GM23338 (cell line): ENCODE data around the gene ZNF335. TPM values are rescaled to one million over a fixed set of nuclear protein-coding genes. Genes with fewer than 3 reads are reported as not detected.

Experiments used
- ATAC-seq: fragments of 200-7000 bp; cut with Tn5 transposase; 3 replicates; pipeline ENCODE4 v1.9.1; 2020
- DNase-seq: peaks from one replicate; pipeline ENCODE4 v3.0.0-alpha.2; 2015; ENCODE audit warnings: low spot score
- H2AFZ ChIP-seq: fragments of 200-600 bp; sonication (generic); 2 replicates; pipeline ENCODE4 v1.8.0; 2016; ENCODE audit warnings: antibody characterized with exemption, mild to moderate bottlenecking, moderate library complexity
- H3F3A ChIP-seq: fragments of 200-600 bp; sonication (generic); replicated peaks from 2 replicates; pipeline ENCODE4 v1.8.0; 2017; ENCODE audit warnings: antibody characterized with exemption, mixed run types, low read depth
- H3K27ac ChIP-seq: fragments of 200-600 bp; sonication (generic); 2 replicates; pipeline ENCODE4 v1.6.1; 2016; ENCODE audit warnings: low read depth
- H3K27me3 ChIP-seq: fragments of 200-600 bp; sonication (generic); 2 replicates; pipeline ENCODE4 v1.8.0; 2016; ENCODE audit warnings: mild to moderate bottlenecking, mixed run types, moderate library complexity; ENCODE audit not compliant: insufficient read depth
- H3K36me3 ChIP-seq: fragments of 200-600 bp; sonication (generic); 2 replicates; pipeline ENCODE4 v1.8.0; 2016; ENCODE audit warnings: mild to moderate bottlenecking; ENCODE audit not compliant: insufficient read depth
- H3K4me1 ChIP-seq: fragments of 200-600 bp; sonication (generic); 2 replicates; pipeline ENCODE4 v1.8.0; 2016; ENCODE audit warnings: mild to moderate bottlenecking, moderate library complexity; ENCODE audit not compliant: insufficient read depth
- H3K4me2 ChIP-seq: fragments of 200-600 bp; sonication (generic); 2 replicates; pipeline ENCODE4 v1.7.1; 2017; ENCODE audit warnings: mixed run types
- H3K4me3 ChIP-seq: fragments of 200-600 bp; sonication (generic); 2 replicates; pipeline ENCODE4 v1.6.1; 2016; ENCODE audit warnings: mixed run types
- H3K79me2 ChIP-seq: fragments of 200-600 bp; sonication (generic); replicated peaks from 2 replicates; pipeline ENCODE4 v1.8.0; 2017; ENCODE audit warnings: mild to moderate bottlenecking; ENCODE audit not compliant: insufficient read depth
- H3K9me2 ChIP-seq: fragments of 200-600 bp; sonication (generic); 2 replicates; pipeline ENCODE4 v1.8.0; 2017; ENCODE audit not compliant: insufficient read depth
- H4K20me1 ChIP-seq: fragments of 200-600 bp; sonication (generic); replicated peaks from 2 replicates; pipeline ENCODE4 v1.8.0; 2017; ENCODE audit warnings: mild to moderate bottlenecking; ENCODE audit not compliant: insufficient read depth
- H3K27ac Mint-ChIP-seq: 2 replicates; pipeline ENCODE4 v1.8.0; 2020; ENCODE audit warnings: inconsistent platforms, mild to moderate bottlenecking, moderate library complexity, mixed read lengths
- H3K27me3 Mint-ChIP-seq: 3 replicates; pipeline ENCODE4 v1.8.0; 2022; ENCODE audit warnings: low read depth, mild to moderate bottlenecking, moderate library complexity, mixed read lengths, inconsistent platforms; ENCODE audit not compliant: insufficient read depth, poor library complexity
- H3K36me3 Mint-ChIP-seq: 3 replicates; pipeline ENCODE4 v1.8.0; 2021; ENCODE audit warnings: low read depth, mild to moderate bottlenecking, inconsistent platforms, moderate library complexity, mixed read lengths
- H3K4me1 Mint-ChIP-seq: 3 replicates; pipeline ENCODE4 v1.8.0; 2020; ENCODE audit warnings: mild to moderate bottlenecking, inconsistent platforms, mixed read lengths
- H3K4me3 Mint-ChIP-seq: 3 replicates; pipeline ENCODE4 v1.8.0; 2021; ENCODE audit warnings: moderate library complexity, mild to moderate bottlenecking, inconsistent platforms, mixed read lengths
- H3K9me3 Mint-ChIP-seq: 3 replicates; pipeline ENCODE4 v1.8.0; 2020; ENCODE audit warnings: moderate library complexity, mild to moderate bottlenecking, inconsistent platforms, mixed read lengths
- EZH2 ChIP-seq: fragments of 200-600 bp; sonication (generic); IDR thresholded peaks from one replicate; pipeline ENCODE4 v1.8.0; 2017; ENCODE audit warnings: antibody characterized with exemption, mild to moderate bottlenecking, low read depth; ENCODE audit not compliant: unreplicated experiment
- NANOG ChIP-seq: IDR thresholded peaks from 2 replicates; pipeline ENCODE4 v1.6.1; 2016; ENCODE audit warnings: antibody characterized with exemption, borderline replicate concordance
- polyA plus RNA-seq: library from polyadenylated mRNA; unstranded; fragments of >200 nt; fragmentation: Nextera tagmentation; extraction: Ambion mirVana; gene quantifications from 2 replicates; pipeline ENCODE4 v1.2.1, GENCODE V29; 2016
- total RNA-seq: library from RNA; depleted of rRNA; stranded (reverse); fragments of >200 nt; shearing (Covaris generic); gene quantifications from 2 replicates; pipeline ENCODE4 v1.2.3, GENCODE V29; 2014
- TF ChIP-seq, protein P1 (sequence below): IDR thresholded peaks from one replicate; pipeline ENCODE4 v1.6.1; 2018; ENCODE audit warnings: antibody characterized with exemption; ENCODE audit not compliant: unreplicated experiment
- TF ChIP-seq, protein P2 (sequence below), 2 experiments: fragments of 200-600 bp in 1 of 2; sonication (generic) in 1 of 2; conservative IDR thresholded peaks; 2 replicates each; pipeline versions ENCODE4 v1.5.1 to v1.6.1; 2016 to 2017; ENCODE audit warnings: antibody characterized with exemption in 2 of 2, low read depth in 2 of 2, mild to moderate bottlenecking in 2 of 2, moderate library complexity in 1 of 2

ZNF335 gene
- total and polyA plus RNA-seq, 2 experiments from 2014 or later = 7.4 to 24.2 TPM

DNA sequence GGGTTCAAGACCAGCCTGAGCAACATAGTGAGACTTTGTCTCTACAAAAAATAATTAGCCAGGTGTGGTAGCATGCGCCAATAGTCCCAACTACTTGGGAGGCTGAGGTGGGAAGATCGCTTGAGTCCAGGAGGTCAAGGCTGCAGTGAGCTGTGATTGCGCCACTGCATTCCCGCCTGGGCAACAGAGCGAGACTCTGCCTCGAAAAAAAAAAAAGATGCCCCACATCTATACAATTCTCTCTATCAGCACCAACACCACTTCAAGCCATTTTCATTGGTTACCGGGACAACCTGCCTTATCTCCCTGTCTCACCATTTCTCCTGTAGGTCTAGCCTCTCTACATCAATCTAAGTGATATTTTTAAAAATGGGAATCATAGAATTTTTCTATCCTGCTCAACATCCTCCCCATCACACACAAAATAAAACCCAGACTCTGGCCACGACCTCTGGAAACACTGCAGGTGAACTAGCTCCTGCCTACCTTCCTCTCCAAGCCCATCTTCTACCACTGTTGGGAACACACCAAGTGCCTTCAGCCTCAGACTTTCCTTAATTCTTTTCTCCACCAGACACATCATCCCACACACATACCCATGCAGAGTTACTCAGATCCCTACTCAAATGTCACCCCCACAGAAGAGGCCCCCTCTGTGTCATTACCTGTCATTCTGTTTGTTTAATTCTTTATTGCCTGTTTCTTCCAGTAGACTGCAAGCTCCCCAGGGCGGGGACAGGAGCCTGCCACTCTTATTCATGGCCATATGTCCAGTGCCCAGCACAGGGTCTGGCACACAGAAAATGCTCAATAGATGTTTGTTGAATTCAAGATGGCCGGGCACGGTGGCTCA is 50.4 kb downstream of the ZNF335 start:
- Histone ChIP-seq H3K79me2 (no peaks in the 10 kb centered on the region), H3K27me3 (no peaks in the 10 kb centered on the region), H3K9me2 (no peaks in the 10 kb centered on the region), H2AFZ (no peak overlapping the region; the same call in 1 of the 2 replicates), H4K20me1 (no peaks in the 10 kb centered on the region), H3K27ac (no peak overlapping the region), H3K4me1 (no peaks in the 10 kb centered on the region), H3K4me3 (no peak overlapping the region), H3F3A (no peaks in the 10 kb centered on the region), H3K36me3 (no peaks in the 10 kb centered on the region), H3K4me2 (no peak overlapping the region)
- H3K4me1 Mint-ChIP-seq = peaks cover 24% of the 10 kb centered on the region
- TF ChIP-seq, protein P1, sequence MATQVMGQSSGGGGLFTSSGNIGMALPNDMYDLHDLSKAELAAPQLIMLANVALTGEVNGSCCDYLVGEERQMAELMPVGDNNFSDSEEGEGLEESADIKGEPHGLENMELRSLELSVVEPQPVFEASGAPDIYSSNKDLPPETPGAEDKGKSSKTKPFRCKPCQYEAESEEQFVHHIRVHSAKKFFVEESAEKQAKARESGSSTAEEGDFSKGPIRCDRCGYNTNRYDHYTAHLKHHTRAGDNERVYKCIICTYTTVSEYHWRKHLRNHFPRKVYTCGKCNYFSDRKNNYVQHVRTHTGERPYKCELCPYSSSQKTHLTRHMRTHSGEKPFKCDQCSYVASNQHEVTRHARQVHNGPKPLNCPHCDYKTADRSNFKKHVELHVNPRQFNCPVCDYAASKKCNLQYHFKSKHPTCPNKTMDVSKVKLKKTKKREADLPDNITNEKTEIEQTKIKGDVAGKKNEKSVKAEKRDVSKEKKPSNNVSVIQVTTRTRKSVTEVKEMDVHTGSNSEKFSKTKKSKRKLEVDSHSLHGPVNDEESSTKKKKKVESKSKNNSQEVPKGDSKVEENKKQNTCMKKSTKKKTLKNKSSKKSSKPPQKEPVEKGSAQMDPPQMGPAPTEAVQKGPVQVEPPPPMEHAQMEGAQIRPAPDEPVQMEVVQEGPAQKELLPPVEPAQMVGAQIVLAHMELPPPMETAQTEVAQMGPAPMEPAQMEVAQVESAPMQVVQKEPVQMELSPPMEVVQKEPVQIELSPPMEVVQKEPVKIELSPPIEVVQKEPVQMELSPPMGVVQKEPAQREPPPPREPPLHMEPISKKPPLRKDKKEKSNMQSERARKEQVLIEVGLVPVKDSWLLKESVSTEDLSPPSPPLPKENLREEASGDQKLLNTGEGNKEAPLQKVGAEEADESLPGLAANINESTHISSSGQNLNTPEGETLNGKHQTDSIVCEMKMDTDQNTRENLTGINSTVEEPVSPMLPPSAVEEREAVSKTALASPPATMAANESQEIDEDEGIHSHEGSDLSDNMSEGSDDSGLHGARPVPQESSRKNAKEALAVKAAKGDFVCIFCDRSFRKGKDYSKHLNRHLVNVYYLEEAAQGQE = no peak
- TF ChIP-seq, protein P2, sequence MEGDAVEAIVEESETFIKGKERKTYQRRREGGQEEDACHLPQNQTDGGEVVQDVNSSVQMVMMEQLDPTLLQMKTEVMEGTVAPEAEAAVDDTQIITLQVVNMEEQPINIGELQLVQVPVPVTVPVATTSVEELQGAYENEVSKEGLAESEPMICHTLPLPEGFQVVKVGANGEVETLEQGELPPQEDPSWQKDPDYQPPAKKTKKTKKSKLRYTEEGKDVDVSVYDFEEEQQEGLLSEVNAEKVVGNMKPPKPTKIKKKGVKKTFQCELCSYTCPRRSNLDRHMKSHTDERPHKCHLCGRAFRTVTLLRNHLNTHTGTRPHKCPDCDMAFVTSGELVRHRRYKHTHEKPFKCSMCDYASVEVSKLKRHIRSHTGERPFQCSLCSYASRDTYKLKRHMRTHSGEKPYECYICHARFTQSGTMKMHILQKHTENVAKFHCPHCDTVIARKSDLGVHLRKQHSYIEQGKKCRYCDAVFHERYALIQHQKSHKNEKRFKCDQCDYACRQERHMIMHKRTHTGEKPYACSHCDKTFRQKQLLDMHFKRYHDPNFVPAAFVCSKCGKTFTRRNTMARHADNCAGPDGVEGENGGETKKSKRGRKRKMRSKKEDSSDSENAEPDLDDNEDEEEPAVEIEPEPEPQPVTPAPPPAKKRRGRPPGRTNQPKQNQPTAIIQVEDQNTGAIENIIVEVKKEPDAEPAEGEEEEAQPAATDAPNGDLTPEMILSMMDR (conservative IDR thresholded peaks at IDR 0.05; ENCODE audit: low read depth in 2 of 2) = no peak
- no peak for TF ChIP-seq EZH2
- no peaks in the 10 kb centered on the region for H3K9me3 Mint-ChIP-seq
- ATAC-seq (no peak), DNase-seq (no peak)
- H3K27me3 Mint-ChIP-seq = peaks cover 7% of the 10 kb centered on the region
- no peak overlapping the region for H3K27ac Mint-ChIP-seq
- no peaks in the 10 kb centered on the region for H3K36me3 Mint-ChIP-seq
- no peak overlapping the region; the same call in 2 of the 3 replicates for H3K4me3 Mint-ChIP-seq

DNA sequence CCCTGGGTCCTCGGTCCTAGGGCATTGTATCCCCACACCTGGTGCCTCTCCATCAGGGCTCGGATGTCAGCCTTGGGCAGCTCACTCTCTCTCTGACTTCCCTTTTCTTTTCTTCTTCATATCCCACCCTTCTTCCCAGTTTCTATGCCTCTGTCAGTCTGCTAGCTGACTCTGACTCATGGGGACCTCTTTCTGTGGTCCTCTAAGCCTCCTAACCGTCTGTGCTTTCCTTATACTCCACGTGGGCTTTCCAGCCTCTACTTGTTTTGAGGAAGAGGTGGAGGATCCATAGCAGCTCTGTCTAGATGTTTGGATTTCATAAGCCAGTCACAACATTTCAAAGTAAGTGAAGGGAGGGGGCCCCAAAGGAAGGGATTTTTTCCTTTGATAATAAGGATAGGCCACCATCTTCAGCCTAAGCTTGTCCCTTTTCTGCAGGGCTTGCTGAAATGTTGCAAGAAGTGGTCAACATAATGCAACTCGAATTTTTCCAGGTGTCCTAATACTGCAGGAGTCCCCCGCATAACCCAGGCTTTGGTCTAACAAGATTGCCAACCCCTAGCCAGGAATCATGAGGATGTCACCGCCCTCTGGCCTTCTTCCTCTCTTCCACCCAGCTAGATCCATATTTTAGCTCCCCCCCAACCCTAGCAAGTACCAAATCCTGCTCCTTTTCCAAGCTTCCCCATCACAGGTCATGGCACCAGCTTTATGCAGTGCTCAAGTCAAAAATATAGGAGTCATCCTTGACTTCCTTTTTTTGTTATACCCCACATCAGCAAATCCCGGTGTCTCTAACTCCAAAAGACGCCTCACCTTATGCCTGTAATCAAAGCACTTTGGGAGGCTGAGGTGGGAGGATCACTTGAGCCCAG is 51.3 kb downstream of the ZNF335 start:
- Mint-ChIP-seq H3K9me3 (no peaks in the 10 kb centered on the region), H3K36me3 (no peaks in the 10 kb centered on the region), H3K27ac (no peak overlapping the region), H3K27me3 (peaks cover 7% of the 10 kb centered on the region), H3K4me1 (peaks cover 19% of the 10 kb centered on the region), H3K4me3 (no peak overlapping the region; the same call in 2 of the 3 replicates)
- H3K27me3 ChIP-seq = no peaks in the 10 kb centered on the region
- ATAC-seq (peak; percentile 32; the same call in 1 of the 3 replicates), DNase-seq (no peak)
- H3K4me1 ChIP-seq = no peaks in the 10 kb centered on the region
- H3K9me2 ChIP-seq = no peaks in the 10 kb centered on the region
- H4K20me1 ChIP-seq = no peaks in the 10 kb centered on the region
- H3F3A ChIP-seq = no peaks in the 10 kb centered on the region
- no peak overlapping the region for H3K4me2 ChIP-seq
- no peak overlapping the region for H3K4me3 ChIP-seq
- H3K27ac ChIP-seq = no peak overlapping the region
- H3K36me3 ChIP-seq = no peaks in the 10 kb centered on the region
- peak overlapping the region; percentile 56 for H2AFZ ChIP-seq
- H3K79me2 ChIP-seq = no peaks in the 10 kb centered on the region
- TF ChIP-seq, protein P2 (conservative IDR thresholded peaks at IDR 0.05; ENCODE audit: low read depth in 2 of 2) = no peak
- TF ChIP-seq EZH2 = no peak
- TF ChIP-seq NANOG = no peak
